ENCODE results near the gene COX8C. TPM values are rescaled to one million over a fixed set of nuclear protein-coding genes. Genes with fewer than 3 reads are reported as not detected.

COX8C gene
- total and polyA plus RNA-seq, 2 donors: not detected

DNA sequence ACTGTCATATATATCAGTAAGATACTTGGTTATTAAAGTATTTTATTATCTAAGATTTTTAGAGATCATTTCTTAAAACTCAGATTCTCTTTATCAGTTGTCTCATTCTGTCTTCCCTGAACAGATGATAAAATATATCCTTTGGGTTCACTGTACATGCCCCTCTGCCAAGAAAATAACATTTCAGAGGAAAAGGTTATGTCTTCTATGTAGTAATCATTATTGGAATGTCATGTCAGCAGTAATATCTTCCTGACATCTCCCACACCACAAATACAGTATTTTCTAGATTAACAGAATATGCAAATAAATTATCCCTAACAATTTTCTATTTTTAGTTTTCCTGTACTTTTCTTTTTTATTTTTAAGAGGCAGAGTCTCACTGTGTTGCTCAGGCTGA is 40.2 kb upstream of the COX8C start:
- Histone ChIP-seq H3K9me3 (ENCODE audit: control insufficient read depth in 2 of 2, insufficient read depth in 1 of 2, low read length in 1 of 2) (no peaks in the 10 kb centered on the region), H3K36me3 (ENCODE audit: control insufficient read depth in 2 of 2, insufficient read depth in 2 of 2, low read length in 1 of 2) (no peaks in the 10 kb centered on the region), H3K27ac (ENCODE audit: low read depth in 1 of 2, low read length in 1 of 2) (no peak overlapping the region), H3K4me3 (ENCODE audit: low read length in 2 of 2) (no peak overlapping the region), H3K4me1 (ENCODE audit: control insufficient read depth in 2 of 2, insufficient read depth in 2 of 2, low read length in 2 of 2) (no peaks in the 10 kb centered on the region), H3K27me3 (ENCODE audit: control insufficient read depth in 2 of 2, insufficient read depth in 1 of 2, low read length in 1 of 2) (no peaks in the 10 kb centered on the region)
- DNase-seq (ENCODE audit: low read depth in 6 of 9, low spot score in 9 of 9): no peak

DNA sequence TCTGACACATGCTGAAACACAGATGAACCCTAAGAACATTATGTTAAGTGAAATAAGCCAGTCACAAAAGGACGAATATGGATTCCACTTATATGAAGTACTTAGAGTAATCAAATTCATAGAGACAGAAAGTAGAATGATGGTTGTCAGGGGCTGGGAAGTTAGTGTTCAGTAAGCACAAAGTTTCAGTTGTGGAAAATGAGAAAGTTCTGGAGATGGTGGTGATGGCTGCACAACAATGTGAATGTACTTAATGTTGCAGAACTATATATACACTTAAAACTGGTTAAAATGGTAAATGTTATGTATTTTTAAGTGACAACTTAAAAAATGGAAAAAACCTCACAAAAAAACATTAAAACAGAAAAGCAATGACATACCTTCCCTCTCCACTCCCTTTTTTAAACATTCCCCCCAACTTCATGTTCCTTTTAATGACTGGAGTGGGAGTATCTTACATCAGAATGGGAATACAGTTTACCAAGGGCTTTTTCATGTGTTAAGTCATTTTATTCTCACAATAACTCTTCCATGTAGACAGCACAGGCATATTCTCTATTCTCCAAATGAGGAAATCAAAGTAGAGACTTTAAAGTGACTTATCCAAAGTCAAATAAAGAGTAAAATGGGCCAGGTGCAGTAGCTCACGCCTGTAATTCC is 38.2 kb upstream of the COX8C start:
- WGBS: 96% methylated on average over 2 of the region's 2 CpGs
- H3K4me1 ChIP-seq (ENCODE audit: control insufficient read depth in 2 of 2, insufficient read depth in 2 of 2, low read length in 2 of 2): no peaks in the 10 kb centered on the region

DNA sequence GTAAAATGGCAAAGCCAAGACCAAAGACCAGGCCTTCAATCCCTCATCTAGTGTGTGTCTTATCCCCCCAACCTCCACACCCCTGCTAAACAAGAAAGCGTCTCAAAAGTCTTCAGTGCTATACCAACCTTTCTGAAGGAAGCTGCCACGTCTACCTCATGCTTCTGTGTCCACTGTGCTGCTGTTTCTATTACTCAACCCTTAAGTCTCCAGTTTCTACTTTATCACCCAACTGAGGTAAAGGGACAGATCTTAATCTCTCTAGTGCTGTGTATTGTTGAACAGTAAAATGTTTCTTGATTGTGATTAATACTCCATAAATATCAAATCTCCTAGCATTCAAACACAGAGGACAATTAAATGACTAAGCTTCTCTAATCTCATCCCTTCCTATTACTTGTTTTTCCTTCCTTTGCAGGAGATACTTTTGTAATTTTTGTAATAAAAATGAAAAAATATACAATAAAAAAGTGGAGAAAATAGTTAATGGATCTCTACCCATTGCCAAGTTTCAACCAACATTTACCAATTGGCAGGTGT is 37.5 kb upstream of the COX8C start:
- WGBS: 96% methylated on average over 2 of the region's 2 CpGs
- Histone ChIP-seq H3K4me1 (ENCODE audit: control insufficient read depth in 2 of 2, insufficient read depth in 2 of 2, low read length in 2 of 2) (no peaks in the 10 kb centered on the region), H3K9me3 (ENCODE audit: control insufficient read depth in 2 of 2, insufficient read depth in 1 of 2, low read length in 1 of 2) (no peaks in the 10 kb centered on the region), H3K36me3 (ENCODE audit: control insufficient read depth in 2 of 2, insufficient read depth in 2 of 2, low read length in 1 of 2) (no peaks in the 10 kb centered on the region), H3K4me3 (ENCODE audit: low read length in 2 of 2) (no peak overlapping the region), H3K27me3 (ENCODE audit: control insufficient read depth in 2 of 2, insufficient read depth in 1 of 2, low read length in 1 of 2) (no peaks in the 10 kb centered on the region), H3K27ac (ENCODE audit: low read depth in 1 of 2, low read length in 1 of 2) (no peak overlapping the region)
- no peak for DNase-seq (ENCODE audit: low read depth in 6 of 9, low spot score in 9 of 9)

More for the DNA sequence above, 38.2 kb upstream of the COX8C start:
- H3K36me3 ChIP-seq (ENCODE audit: control insufficient read depth in 2 of 2, insufficient read depth in 2 of 2, low read length in 1 of 2): no peaks in the 10 kb centered on the region
- H3K27ac ChIP-seq (ENCODE audit: low read depth in 1 of 2, low read length in 1 of 2): no peak overlapping the region
- H3K9me3 ChIP-seq (ENCODE audit: control insufficient read depth in 2 of 2, insufficient read depth in 1 of 2, low read length in 1 of 2): no peaks in the 10 kb centered on the region
- no peaks in the 10 kb centered on the region for H3K27me3 ChIP-seq (ENCODE audit: control insufficient read depth in 2 of 2, insufficient read depth in 1 of 2, low read length in 1 of 2)
- DNase-seq (ENCODE audit: low read depth in 6 of 9, low spot score in 9 of 9): no peak
- H3K4me3 ChIP-seq (ENCODE audit: low read length in 2 of 2): no peak overlapping the region

DNA sequence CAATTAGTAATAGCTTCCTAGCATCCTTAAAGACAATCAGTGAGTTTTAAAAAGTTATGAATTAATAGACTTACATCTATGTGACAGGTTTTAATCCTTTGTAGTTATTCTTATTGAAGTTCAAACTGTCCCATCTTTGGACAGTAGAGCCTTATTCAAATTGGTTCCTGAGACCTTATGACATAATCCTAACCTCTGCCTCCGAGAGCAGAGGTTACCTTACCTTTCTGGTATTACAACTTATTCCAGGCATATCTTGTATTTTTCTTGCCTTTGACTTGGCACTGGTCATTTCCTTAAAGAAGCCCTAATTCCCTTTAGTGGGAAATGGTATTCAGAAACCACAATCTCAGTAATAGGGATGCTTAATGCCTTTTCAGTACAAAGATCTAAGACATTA is 35.9 kb upstream of the COX8C start:
- Histone ChIP-seq H3K4me3 (ENCODE audit: low read length in 2 of 2) (no peak overlapping the region), H3K4me1 (ENCODE audit: control insufficient read depth in 2 of 2, insufficient read depth in 2 of 2, low read length in 2 of 2) (no peaks in the 10 kb centered on the region), H3K9me3 (ENCODE audit: control insufficient read depth in 2 of 2, insufficient read depth in 1 of 2, low read length in 1 of 2) (no peaks in the 10 kb centered on the region), H3K27ac (ENCODE audit: low read depth in 1 of 2, low read length in 1 of 2) (no peak overlapping the region), H3K36me3 (ENCODE audit: control insufficient read depth in 2 of 2, insufficient read depth in 2 of 2, low read length in 1 of 2) (no peaks in the 10 kb centered on the region), H3K27me3 (ENCODE audit: control insufficient read depth in 2 of 2, insufficient read depth in 1 of 2, low read length in 1 of 2) (no peaks in the 10 kb centered on the region)
- no peak for DNase-seq (ENCODE audit: low read depth in 6 of 9, low spot score in 9 of 9)
- WGBS: 97% methylated on average over 1 of the region's 1 CpG

DNA sequence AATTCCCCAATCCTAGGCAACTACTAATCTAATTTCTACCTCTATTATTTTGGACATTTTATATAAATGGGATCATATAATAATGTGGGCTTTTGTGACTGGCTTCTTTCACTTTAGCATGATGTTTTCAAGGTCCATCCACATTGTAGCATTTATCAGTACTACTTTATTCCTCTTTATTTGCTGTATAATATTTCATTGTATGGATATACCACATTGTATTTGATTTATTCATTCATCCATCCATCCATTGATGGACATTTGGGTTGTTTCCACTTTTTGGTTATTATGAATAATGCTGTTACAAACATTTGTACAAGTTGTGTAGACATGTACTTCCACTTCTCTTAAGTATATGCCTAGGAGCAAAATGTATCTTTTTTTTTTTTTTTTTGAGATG is 31.4 kb upstream of the COX8C start:
- H3K4me3 ChIP-seq (ENCODE audit: low read length in 2 of 2): no peak overlapping the region
- H3K4me1 ChIP-seq (ENCODE audit: control insufficient read depth in 2 of 2, insufficient read depth in 2 of 2, low read length in 2 of 2): peaks cover 0 to 5% of the 10 kb centered on the region in 2 donors
- DNase-seq (ENCODE audit: low read depth in 6 of 9, low spot score in 9 of 9): no peak
- H3K9me3 ChIP-seq (ENCODE audit: control insufficient read depth in 2 of 2, insufficient read depth in 1 of 2, low read length in 1 of 2): no peaks in the 10 kb centered on the region
- no peaks in the 10 kb centered on the region for H3K27me3 ChIP-seq (ENCODE audit: control insufficient read depth in 2 of 2, insufficient read depth in 1 of 2, low read length in 1 of 2)
- no peak overlapping the region for H3K27ac ChIP-seq (ENCODE audit: low read depth in 1 of 2, low read length in 1 of 2)
- no peaks in the 10 kb centered on the region for H3K36me3 ChIP-seq (ENCODE audit: control insufficient read depth in 2 of 2, insufficient read depth in 2 of 2, low read length in 1 of 2)

DNA sequence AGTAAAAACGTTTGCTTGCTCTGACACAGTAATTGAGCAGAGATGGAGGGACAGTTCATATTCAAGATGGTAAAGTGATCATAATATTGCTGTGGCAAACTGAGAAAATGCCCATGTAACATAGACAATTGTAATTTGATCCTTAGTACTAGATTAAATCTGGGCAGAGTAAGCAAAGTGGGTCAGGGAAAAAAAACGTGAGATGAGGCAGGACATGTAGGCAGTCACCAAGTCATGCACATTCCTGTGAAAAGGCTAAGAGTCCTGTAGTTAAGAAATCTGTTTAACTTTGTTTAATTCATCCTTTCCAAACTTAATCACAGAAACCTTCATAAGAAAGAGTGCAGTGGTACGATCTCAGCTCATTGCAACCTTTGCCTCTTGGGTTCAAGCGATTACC is 30.3 kb upstream of the COX8C start:
- WGBS: 95% methylated on average over 4 of the region's 4 CpGs
- DNase-seq (ENCODE audit: low read depth in 6 of 9, low spot score in 9 of 9): no peak
- Histone ChIP-seq H3K4me1 (ENCODE audit: control insufficient read depth in 2 of 2, insufficient read depth in 2 of 2, low read length in 2 of 2) (peaks cover 0 to 5% of the 10 kb centered on the region in 2 donors), H3K4me3 (ENCODE audit: low read length in 2 of 2) (no peak overlapping the region), H3K27me3 (ENCODE audit: control insufficient read depth in 2 of 2, insufficient read depth in 1 of 2, low read length in 1 of 2) (no peaks in the 10 kb centered on the region), H3K27ac (ENCODE audit: low read depth in 1 of 2, low read length in 1 of 2) (no peak overlapping the region), H3K9me3 (ENCODE audit: control insufficient read depth in 2 of 2, insufficient read depth in 1 of 2, low read length in 1 of 2) (no peaks in the 10 kb centered on the region), H3K36me3 (ENCODE audit: control insufficient read depth in 2 of 2, insufficient read depth in 2 of 2, low read length in 1 of 2) (no peaks in the 10 kb centered on the region)

DNA sequence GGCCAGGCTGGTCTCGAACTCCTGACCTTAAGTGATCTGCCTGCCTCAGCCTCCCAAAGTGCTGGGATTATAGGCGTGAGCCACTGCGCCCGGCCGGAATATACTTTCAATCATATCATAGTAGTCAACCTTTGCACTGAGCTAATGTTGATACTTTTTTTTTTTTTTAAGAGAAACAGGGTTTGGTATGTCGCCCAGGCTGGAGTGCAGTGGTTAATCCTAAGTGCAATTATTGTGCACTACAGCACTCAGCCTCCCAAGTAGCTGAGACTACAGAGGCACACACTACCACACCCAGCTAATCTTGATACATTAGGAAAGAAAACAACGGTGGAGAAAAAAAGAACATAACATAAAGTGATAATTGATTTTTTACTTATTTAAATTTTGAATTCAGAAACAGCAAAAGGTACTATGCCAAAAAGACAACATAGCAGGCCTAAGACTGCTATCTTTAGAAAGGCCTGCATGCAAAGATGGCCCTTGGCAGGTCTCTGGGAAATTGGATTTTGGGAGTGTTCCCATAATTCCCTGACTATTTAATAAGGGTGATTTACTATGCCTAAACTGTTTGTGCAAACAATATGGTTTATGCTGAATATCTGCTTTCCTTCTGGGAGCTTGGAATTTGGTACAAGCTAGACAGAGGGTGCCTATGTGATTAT is 29.6 kb upstream of the COX8C start:
- no peaks in the 10 kb centered on the region for H3K9me3 ChIP-seq (ENCODE audit: control insufficient read depth in 2 of 2, insufficient read depth in 1 of 2, low read length in 1 of 2)
- no peak overlapping the region for H3K4me3 ChIP-seq (ENCODE audit: low read length in 2 of 2)
- no peak for DNase-seq (ENCODE audit: low read depth in 6 of 9, low spot score in 9 of 9)
- H3K4me1 ChIP-seq (ENCODE audit: control insufficient read depth in 2 of 2, insufficient read depth in 2 of 2, low read length in 2 of 2): peaks cover 0 to 5% of the 10 kb centered on the region in 2 donors
- H3K27ac ChIP-seq (ENCODE audit: low read depth in 1 of 2, low read length in 1 of 2): no peak overlapping the region
- no peaks in the 10 kb centered on the region for H3K36me3 ChIP-seq (ENCODE audit: control insufficient read depth in 2 of 2, insufficient read depth in 2 of 2, low read length in 1 of 2)
- 96% methylated on average over 7 of the region's 7 CpGs for WGBS
- H3K27me3 ChIP-seq (ENCODE audit: control insufficient read depth in 2 of 2, insufficient read depth in 1 of 2, low read length in 1 of 2): no peaks in the 10 kb centered on the region

DNA sequence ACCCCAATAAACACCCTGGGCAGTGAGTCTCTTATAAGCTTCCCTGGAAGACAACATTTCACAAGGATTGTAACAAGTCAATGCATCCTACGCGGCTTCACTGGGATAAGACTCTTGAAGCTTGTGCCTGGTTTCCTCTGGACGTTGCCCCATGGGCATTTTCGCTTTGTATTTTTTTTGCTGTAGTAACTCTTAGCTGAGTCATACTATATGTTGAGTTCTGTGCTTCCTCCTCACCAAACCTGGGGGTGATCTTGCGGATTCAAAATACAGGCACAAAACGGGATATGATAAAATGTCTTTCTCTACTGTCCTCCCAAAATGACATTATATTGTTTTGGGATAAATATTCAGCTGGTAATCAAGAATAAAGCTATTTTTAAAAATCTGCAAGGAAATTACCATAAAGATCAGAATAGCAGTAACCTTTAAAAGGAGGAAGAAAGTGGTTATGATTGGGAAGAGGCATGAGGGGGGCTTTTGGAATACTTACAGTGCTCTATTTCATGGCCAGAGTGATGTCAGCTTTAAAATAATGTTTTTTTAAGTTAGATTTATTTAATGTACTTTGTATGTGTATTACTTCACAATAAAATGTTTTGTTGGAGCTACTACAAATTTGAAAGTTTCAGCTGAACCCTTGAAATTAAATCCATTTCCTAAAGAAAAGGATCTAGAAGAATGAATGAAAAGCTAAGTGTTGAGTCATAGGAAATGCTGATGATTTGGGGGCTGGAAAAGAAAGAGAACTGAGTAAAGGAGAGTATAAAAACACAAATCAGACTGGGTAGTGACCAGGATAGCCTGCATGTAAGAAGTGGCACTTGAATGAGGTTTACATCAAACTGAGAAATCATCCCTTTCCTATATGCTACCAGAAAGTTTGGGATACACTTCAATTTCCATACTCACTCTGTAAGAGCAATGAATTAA is 28.8 kb upstream of the COX8C start:
- no peak overlapping the region for H3K27ac ChIP-seq (ENCODE audit: low read depth in 1 of 2, low read length in 1 of 2)
- 74% methylated on average over 6 of the region's 6 CpGs for WGBS
- DNase-seq (ENCODE audit: low read depth in 6 of 9, low spot score in 9 of 9): no peak
- no peaks in the 10 kb centered on the region for H3K9me3 ChIP-seq (ENCODE audit: control insufficient read depth in 2 of 2, insufficient read depth in 1 of 2, low read length in 1 of 2)
- no peaks in the 10 kb centered on the region for H3K27me3 ChIP-seq (ENCODE audit: control insufficient read depth in 2 of 2, insufficient read depth in 1 of 2, low read length in 1 of 2)
- H3K36me3 ChIP-seq (ENCODE audit: control insufficient read depth in 2 of 2, insufficient read depth in 2 of 2, low read length in 1 of 2): no peaks in the 10 kb centered on the region
- peaks cover 0 to 5% of the 10 kb centered on the region in 2 donors for H3K4me1 ChIP-seq (ENCODE audit: control insufficient read depth in 2 of 2, insufficient read depth in 2 of 2, low read length in 2 of 2)
- no peak overlapping the region for H3K4me3 ChIP-seq (ENCODE audit: low read length in 2 of 2)

DNA sequence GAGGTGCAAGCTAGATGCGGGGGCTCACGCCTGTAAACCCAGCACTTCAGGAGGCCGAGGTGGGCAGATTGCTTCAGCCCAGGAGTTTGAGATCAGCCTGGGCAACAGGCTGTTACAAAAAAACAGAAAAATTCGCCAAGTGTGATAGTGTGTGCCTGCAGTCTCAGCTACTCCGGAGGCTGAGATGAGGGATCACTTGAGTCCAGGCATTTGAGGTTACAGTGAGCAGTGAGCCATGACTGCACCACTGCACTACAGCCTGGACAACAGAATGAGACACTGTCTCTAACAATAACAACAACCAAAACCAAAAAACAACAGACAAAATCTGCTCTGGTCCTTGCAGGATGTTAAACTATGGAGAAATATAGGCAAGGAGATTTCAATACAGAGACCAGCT is 28.1 kb upstream of the COX8C start:
- H3K36me3 ChIP-seq (ENCODE audit: control insufficient read depth in 2 of 2, insufficient read depth in 2 of 2, low read length in 1 of 2): no peaks in the 10 kb centered on the region
- 95% methylated on average over 5 of the region's 5 CpGs for WGBS
- no peaks in the 10 kb centered on the region for H3K27me3 ChIP-seq (ENCODE audit: control insufficient read depth in 2 of 2, insufficient read depth in 1 of 2, low read length in 1 of 2)
- H3K9me3 ChIP-seq (ENCODE audit: control insufficient read depth in 2 of 2, insufficient read depth in 1 of 2, low read length in 1 of 2): no peaks in the 10 kb centered on the region
- H3K27ac ChIP-seq (ENCODE audit: low read depth in 1 of 2, low read length in 1 of 2): no peak overlapping the region
- H3K4me1 ChIP-seq (ENCODE audit: control insufficient read depth in 2 of 2, insufficient read depth in 2 of 2, low read length in 2 of 2): peaks cover 0 to 5% of the 10 kb centered on the region in 2 donors
- no peak overlapping the region for H3K4me3 ChIP-seq (ENCODE audit: low read length in 2 of 2)
- no peak for DNase-seq (ENCODE audit: low read depth in 6 of 9, low spot score in 9 of 9)

Data from thymus (tissue), 11 donors.